HepG2 (cell line): Measurements from ENCODE around the gene INHBB. TPM values are rescaled to one million over a fixed set of nuclear protein-coding genes. Genes with fewer than 3 reads are reported as not detected.

Experiments used
- FIP1L1 ChIP-seq: fragments of 200-400 bp; formaldehyde crosslinking; IDR thresholded peaks from 2 replicates; pipeline ENCODE4 v1.6.1; 2018; ENCODE audit warnings: low read depth, mild to moderate bottlenecking, low read length, moderate library complexity, borderline replicate concordance; ENCODE audit not compliant: insufficient read depth
- MED8 ChIP-seq: sonication (generic); formaldehyde crosslinking; IDR thresholded peaks from 2 replicates; pipeline ENCODE4 v1.8.1; 2023; ENCODE audit warnings: mild to moderate bottlenecking, missing genetic modification reagents; ENCODE audit not compliant: insufficient replicate concordance
- SALL2 ChIP-seq: sonication (generic); formaldehyde crosslinking; IDR thresholded peaks from 2 replicates; pipeline ENCODE4 v1.8.1; 2023; ENCODE audit warnings: mild to moderate bottlenecking, missing genetic modification reagents, inconsistent platforms
- SYNCRIP ChIP-seq: fragments of 200-400 bp; formaldehyde crosslinking; IDR thresholded peaks from 2 replicates; pipeline ENCODE4 v1.6.1; 2018; ENCODE audit warnings: mild to moderate bottlenecking, low read depth, low read length; ENCODE audit not compliant: insufficient read depth
- ZNF557 ChIP-seq: sonication (generic); formaldehyde crosslinking; IDR thresholded peaks from 2 replicates; pipeline ENCODE4 v1.4.0; 2020; ENCODE audit warnings: missing genetic modification reagents
- ZNF558 ChIP-seq: sonication (generic); formaldehyde crosslinking; IDR thresholded peaks from 2 replicates; pipeline ENCODE4 v1.9.0; 2022; ENCODE audit warnings: mild to moderate bottlenecking, missing genetic modification reagents, borderline replicate concordance
- ZNF619 ChIP-seq: sonication (generic); formaldehyde crosslinking; IDR thresholded peaks from 2 replicates; pipeline ENCODE4 v1.4.0; 2020; ENCODE audit warnings: mild to moderate bottlenecking, missing genetic modification reagents
- polyA plus RNA-seq, 8 experiments: library from polyadenylated mRNA; depleted of rRNA in 3 of 8; stranded (reverse) in 7 of 8; unstranded in 1 of 8; fragments of >200 nt; fragmentation: Illumina TruSeq in 4 of 8; extraction: Trizol in 4 of 8; gene quantifications; 2 replicates each; pipeline versions ENCODE4 v1.2.1 to v1.2.3, GENCODE V29; 2011 to 2016; ENCODE audit warnings: low read depth in 4 of 8, missing spikeins in 1 of 8, mixed read lengths in 1 of 8; ENCODE audit not compliant: insufficient read depth in 1 of 8
- total RNA-seq, 5 experiments: library from RNA; depleted of rRNA; stranded (reverse); fragments of >200 nt; fragmentation: Illumina TruSeq; extraction: Trizol; gene quantifications; 2 replicates each; pipeline ENCODE4 v1.2.3, GENCODE V29; 2016; ENCODE audit warnings: low read depth in 1 of 5
- TF ChIP-seq, protein P1 (sequence below): sonication (generic); formaldehyde crosslinking; IDR thresholded peaks from 2 replicates; pipeline ENCODE4 v1.9.0; 2021; ENCODE audit warnings: mild to moderate bottlenecking, missing genetic modification reagents
- TF ChIP-seq, protein P2 (sequence below): sonication (generic); formaldehyde crosslinking; IDR thresholded peaks from 2 replicates; pipeline ENCODE4 v1.9.0; 2021; ENCODE audit warnings: missing genetic modification reagents, borderline replicate concordance
- TF ChIP-seq, protein P3 (sequence below): sonication (generic); formaldehyde crosslinking; IDR thresholded peaks from 2 replicates; pipeline ENCODE4 v1.4.0; 2020; ENCODE audit warnings: mild to moderate bottlenecking, missing genetic modification reagents, borderline replicate concordance
- TF ChIP-seq, protein P4 (sequence below): sonication (generic); formaldehyde crosslinking; IDR thresholded peaks from 2 replicates; pipeline ENCODE4 v1.4.0; 2020; ENCODE audit warnings: missing genetic modification reagents
- TF ChIP-seq, protein P5 (sequence below): sonication (generic); formaldehyde crosslinking; IDR thresholded peaks from 2 replicates; pipeline ENCODE4 v1.5.0; 2020; ENCODE audit warnings: mild to moderate bottlenecking, low read depth, missing genetic modification reagents, borderline replicate concordance

The INHBB gene
- total and polyA plus RNA-seq, 2 of the 13 experiments (the other 11 are each of a cell fraction or from before 2014, with no cell fraction given) = 0.20 to 1.7 TPM

- TF ChIP-seq, protein P1, sequence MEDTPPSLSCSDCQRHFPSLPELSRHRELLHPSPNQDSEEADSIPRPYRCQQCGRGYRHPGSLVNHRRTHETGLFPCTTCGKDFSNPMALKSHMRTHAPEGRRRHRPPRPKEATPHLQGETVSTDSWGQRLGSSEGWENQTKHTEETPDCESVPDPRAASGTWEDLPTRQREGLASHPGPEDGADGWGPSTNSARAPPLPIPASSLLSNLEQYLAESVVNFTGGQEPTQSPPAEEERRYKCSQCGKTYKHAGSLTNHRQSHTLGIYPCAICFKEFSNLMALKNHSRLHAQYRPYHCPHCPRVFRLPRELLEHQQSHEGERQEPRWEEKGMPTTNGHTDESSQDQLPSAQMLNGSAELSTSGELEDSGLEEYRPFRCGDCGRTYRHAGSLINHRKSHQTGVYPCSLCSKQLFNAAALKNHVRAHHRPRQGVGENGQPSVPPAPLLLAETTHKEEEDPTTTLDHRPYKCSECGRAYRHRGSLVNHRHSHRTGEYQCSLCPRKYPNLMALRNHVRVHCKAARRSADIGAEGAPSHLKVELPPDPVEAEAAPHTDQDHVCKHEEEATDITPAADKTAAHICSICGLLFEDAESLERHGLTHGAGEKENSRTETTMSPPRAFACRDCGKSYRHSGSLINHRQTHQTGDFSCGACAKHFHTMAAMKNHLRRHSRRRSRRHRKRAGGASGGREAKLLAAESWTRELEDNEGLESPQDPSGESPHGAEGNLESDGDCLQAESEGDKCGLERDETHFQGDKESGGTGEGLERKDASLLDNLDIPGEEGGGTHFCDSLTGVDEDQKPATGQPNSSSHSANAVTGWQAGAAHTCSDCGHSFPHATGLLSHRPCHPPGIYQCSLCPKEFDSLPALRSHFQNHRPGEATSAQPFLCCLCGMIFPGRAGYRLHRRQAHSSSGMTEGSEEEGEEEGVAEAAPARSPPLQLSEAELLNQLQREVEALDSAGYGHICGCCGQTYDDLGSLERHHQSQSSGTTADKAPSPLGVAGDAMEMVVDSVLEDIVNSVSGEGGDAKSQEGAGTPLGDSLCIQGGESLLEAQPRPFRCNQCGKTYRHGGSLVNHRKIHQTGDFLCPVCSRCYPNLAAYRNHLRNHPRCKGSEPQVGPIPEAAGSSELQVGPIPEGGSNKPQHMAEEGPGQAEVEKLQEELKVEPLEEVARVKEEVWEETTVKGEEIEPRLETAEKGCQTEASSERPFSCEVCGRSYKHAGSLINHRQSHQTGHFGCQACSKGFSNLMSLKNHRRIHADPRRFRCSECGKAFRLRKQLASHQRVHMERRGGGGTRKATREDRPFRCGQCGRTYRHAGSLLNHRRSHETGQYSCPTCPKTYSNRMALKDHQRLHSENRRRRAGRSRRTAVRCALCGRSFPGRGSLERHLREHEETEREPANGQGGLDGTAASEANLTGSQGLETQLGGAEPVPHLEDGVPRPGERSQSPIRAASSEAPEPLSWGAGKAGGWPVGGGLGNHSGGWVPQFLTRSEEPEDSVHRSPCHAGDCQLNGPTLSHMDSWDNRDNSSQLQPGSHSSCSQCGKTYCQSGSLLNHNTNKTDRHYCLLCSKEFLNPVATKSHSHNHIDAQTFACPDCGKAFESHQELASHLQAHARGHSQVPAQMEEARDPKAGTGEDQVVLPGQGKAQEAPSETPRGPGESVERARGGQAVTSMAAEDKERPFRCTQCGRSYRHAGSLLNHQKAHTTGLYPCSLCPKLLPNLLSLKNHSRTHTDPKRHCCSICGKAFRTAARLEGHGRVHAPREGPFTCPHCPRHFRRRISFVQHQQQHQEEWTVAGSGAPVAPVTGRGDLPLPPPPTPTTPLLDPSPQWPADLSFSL (CRISPR knock-in tag) = no peak
- TF ChIP-seq ZNF557 (CRISPR knock-in tag) = no peak
- TF ChIP-seq SYNCRIP = no peak
- TF ChIP-seq, protein P2, sequence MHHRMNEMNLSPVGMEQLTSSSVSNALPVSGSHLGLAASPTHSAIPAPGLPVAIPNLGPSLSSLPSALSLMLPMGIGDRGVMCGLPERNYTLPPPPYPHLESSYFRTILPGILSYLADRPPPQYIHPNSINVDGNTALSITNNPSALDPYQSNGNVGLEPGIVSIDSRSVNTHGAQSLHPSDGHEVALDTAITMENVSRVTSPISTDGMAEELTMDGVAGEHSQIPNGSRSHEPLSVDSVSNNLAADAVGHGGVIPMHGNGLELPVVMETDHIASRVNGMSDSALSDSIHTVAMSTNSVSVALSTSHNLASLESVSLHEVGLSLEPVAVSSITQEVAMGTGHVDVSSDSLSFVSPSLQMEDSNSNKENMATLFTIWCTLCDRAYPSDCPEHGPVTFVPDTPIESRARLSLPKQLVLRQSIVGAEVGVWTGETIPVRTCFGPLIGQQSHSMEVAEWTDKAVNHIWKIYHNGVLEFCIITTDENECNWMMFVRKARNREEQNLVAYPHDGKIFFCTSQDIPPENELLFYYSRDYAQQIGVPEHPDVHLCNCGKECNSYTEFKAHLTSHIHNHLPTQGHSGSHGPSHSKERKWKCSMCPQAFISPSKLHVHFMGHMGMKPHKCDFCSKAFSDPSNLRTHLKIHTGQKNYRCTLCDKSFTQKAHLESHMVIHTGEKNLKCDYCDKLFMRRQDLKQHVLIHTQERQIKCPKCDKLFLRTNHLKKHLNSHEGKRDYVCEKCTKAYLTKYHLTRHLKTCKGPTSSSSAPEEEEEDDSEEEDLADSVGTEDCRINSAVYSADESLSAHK (CRISPR knock-in tag) = 0 out of 2 replicates have a peak, but pooled peaks have one; percentile 23
- TF ChIP-seq ZNF558 (CRISPR knock-in tag) = 0 out of 2 replicates have a peak, but pooled peaks have one; percentile 44
- TF ChIP-seq, protein P3, sequence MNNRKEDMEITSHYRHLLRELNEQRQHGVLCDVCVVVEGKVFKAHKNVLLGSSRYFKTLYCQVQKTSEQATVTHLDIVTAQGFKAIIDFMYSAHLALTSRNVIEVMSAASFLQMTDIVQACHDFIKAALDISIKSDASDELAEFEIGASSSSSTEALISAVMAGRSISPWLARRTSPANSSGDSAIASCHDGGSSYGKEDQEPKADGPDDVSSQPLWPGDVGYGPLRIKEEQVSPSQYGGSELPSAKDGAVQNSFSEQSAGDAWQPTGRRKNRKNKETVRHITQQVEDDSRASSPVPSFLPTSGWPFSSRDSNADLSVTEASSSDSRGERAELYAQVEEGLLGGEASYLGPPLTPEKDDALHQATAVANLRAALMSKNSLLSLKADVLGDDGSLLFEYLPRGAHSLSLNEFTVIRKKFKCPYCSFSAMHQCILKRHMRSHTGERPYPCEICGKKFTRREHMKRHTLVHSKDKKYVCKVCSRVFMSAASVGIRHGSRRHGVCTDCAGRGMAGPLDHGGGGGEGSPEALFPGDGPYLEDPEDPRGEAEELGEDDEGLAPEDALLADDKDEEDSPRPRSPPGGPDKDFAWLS (CRISPR knock-in tag) = no peak
- no peak for TF ChIP-seq FIP1L1
- no peak for TF ChIP-seq ZNF619 (CRISPR knock-in tag)
- no peak for TF ChIP-seq SALL2 (CRISPR knock-in tag)
- TF ChIP-seq, protein P4, sequence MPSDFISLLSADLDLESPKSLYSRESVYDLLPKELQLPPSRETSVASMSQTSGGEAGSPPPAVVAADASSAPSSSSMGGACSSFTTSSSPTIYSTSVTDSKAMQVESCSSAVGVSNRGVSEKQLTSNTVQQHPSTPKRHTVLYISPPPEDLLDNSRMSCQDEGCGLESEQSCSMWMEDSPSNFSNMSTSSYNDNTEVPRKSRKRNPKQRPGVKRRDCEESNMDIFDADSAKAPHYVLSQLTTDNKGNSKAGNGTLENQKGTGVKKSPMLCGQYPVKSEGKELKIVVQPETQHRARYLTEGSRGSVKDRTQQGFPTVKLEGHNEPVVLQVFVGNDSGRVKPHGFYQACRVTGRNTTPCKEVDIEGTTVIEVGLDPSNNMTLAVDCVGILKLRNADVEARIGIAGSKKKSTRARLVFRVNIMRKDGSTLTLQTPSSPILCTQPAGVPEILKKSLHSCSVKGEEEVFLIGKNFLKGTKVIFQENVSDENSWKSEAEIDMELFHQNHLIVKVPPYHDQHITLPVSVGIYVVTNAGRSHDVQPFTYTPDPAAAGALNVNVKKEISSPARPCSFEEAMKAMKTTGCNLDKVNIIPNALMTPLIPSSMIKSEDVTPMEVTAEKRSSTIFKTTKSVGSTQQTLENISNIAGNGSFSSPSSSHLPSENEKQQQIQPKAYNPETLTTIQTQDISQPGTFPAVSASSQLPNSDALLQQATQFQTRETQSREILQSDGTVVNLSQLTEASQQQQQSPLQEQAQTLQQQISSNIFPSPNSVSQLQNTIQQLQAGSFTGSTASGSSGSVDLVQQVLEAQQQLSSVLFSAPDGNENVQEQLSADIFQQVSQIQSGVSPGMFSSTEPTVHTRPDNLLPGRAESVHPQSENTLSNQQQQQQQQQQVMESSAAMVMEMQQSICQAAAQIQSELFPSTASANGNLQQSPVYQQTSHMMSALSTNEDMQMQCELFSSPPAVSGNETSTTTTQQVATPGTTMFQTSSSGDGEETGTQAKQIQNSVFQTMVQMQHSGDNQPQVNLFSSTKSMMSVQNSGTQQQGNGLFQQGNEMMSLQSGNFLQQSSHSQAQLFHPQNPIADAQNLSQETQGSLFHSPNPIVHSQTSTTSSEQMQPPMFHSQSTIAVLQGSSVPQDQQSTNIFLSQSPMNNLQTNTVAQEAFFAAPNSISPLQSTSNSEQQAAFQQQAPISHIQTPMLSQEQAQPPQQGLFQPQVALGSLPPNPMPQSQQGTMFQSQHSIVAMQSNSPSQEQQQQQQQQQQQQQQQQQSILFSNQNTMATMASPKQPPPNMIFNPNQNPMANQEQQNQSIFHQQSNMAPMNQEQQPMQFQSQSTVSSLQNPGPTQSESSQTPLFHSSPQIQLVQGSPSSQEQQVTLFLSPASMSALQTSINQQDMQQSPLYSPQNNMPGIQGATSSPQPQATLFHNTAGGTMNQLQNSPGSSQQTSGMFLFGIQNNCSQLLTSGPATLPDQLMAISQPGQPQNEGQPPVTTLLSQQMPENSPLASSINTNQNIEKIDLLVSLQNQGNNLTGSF (CRISPR knock-in tag) = no peak
- TF ChIP-seq, protein P5, sequence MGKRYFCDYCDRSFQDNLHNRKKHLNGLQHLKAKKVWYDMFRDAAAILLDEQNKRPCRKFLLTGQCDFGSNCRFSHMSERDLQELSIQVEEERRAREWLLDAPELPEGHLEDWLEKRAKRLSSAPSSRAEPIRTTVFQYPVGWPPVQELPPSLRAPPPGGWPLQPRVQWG (CRISPR knock-in tag) = no peak
- TF ChIP-seq MED8 = no peak
These were observed 2.9 kb upstream of the INHBB start (continued) for GRCh38 chr2:120343100-120343432.
